ENCODE measurements around the gene RASA2.

DNA sequence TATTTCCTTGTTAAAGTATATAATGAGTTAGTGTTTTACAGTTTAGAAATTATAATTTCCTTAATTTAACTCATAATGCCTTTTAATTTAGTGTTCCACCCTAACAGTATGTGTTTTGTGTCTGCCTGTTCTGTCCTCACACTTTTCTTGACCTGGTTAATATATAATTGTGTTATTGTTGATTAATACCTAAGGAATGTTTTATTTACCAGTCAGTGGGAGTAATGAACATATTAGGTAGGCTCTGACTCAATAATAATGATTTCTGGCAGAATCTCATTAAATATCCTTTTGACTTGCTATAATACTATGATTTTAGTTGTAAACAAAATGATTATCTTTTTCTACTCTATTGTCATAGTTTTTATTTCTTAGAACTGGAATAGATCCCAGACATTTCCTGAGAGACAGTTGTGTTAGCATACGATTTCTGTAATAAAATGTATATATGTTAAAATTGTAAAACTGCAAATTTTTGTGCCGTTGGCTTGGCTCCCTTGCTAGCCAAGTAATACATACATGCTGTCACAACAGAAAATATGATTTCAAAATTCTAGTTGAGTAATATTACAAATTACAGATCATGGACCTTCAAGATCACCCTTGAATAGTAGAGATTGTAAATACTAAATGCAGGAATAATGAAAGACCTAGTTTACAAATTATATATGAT, 51.9 kb downstream of the RASA2 start:
- TF ChIP-seq, protein P1, sequence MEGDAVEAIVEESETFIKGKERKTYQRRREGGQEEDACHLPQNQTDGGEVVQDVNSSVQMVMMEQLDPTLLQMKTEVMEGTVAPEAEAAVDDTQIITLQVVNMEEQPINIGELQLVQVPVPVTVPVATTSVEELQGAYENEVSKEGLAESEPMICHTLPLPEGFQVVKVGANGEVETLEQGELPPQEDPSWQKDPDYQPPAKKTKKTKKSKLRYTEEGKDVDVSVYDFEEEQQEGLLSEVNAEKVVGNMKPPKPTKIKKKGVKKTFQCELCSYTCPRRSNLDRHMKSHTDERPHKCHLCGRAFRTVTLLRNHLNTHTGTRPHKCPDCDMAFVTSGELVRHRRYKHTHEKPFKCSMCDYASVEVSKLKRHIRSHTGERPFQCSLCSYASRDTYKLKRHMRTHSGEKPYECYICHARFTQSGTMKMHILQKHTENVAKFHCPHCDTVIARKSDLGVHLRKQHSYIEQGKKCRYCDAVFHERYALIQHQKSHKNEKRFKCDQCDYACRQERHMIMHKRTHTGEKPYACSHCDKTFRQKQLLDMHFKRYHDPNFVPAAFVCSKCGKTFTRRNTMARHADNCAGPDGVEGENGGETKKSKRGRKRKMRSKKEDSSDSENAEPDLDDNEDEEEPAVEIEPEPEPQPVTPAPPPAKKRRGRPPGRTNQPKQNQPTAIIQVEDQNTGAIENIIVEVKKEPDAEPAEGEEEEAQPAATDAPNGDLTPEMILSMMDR (conservative IDR thresholded peaks at IDR 0.05; ENCODE audit: low read depth in 2 of 2) = no peak
- TF ChIP-seq, protein P2, sequence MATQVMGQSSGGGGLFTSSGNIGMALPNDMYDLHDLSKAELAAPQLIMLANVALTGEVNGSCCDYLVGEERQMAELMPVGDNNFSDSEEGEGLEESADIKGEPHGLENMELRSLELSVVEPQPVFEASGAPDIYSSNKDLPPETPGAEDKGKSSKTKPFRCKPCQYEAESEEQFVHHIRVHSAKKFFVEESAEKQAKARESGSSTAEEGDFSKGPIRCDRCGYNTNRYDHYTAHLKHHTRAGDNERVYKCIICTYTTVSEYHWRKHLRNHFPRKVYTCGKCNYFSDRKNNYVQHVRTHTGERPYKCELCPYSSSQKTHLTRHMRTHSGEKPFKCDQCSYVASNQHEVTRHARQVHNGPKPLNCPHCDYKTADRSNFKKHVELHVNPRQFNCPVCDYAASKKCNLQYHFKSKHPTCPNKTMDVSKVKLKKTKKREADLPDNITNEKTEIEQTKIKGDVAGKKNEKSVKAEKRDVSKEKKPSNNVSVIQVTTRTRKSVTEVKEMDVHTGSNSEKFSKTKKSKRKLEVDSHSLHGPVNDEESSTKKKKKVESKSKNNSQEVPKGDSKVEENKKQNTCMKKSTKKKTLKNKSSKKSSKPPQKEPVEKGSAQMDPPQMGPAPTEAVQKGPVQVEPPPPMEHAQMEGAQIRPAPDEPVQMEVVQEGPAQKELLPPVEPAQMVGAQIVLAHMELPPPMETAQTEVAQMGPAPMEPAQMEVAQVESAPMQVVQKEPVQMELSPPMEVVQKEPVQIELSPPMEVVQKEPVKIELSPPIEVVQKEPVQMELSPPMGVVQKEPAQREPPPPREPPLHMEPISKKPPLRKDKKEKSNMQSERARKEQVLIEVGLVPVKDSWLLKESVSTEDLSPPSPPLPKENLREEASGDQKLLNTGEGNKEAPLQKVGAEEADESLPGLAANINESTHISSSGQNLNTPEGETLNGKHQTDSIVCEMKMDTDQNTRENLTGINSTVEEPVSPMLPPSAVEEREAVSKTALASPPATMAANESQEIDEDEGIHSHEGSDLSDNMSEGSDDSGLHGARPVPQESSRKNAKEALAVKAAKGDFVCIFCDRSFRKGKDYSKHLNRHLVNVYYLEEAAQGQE (IDR thresholded peaks at IDR 0.05; ENCODE audit: unreplicated experiment) = no peak
- TF ChIP-seq EZH2 (IDR thresholded peaks at IDR 0.05; ENCODE audit: low read depth, unreplicated experiment) (no peak), EZH2phosphoT487 (IDR thresholded peaks at IDR 0.05; ENCODE audit: unreplicated experiment) (no peak), POLR2AphosphoS5 (IDR thresholded peaks at IDR 0.05; ENCODE audit: low read depth) (no peak), ZNF331 (CRISPR knock-in tag; IDR thresholded peaks at IDR 0.05; ENCODE audit: low read depth) (no peak), JUNB (IDR thresholded peaks at IDR 0.05; ENCODE audit: unreplicated experiment) (no peak)
- TF ChIP-seq, protein P3, sequence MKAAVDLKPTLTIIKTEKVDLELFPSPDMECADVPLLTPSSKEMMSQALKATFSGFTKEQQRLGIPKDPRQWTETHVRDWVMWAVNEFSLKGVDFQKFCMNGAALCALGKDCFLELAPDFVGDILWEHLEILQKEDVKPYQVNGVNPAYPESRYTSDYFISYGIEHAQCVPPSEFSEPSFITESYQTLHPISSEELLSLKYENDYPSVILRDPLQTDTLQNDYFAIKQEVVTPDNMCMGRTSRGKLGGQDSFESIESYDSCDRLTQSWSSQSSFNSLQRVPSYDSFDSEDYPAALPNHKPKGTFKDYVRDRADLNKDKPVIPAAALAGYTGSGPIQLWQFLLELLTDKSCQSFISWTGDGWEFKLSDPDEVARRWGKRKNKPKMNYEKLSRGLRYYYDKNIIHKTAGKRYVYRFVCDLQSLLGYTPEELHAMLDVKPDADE (IDR thresholded peaks at IDR 0.05) = no peak
- TF ChIP-seq, protein P4, sequence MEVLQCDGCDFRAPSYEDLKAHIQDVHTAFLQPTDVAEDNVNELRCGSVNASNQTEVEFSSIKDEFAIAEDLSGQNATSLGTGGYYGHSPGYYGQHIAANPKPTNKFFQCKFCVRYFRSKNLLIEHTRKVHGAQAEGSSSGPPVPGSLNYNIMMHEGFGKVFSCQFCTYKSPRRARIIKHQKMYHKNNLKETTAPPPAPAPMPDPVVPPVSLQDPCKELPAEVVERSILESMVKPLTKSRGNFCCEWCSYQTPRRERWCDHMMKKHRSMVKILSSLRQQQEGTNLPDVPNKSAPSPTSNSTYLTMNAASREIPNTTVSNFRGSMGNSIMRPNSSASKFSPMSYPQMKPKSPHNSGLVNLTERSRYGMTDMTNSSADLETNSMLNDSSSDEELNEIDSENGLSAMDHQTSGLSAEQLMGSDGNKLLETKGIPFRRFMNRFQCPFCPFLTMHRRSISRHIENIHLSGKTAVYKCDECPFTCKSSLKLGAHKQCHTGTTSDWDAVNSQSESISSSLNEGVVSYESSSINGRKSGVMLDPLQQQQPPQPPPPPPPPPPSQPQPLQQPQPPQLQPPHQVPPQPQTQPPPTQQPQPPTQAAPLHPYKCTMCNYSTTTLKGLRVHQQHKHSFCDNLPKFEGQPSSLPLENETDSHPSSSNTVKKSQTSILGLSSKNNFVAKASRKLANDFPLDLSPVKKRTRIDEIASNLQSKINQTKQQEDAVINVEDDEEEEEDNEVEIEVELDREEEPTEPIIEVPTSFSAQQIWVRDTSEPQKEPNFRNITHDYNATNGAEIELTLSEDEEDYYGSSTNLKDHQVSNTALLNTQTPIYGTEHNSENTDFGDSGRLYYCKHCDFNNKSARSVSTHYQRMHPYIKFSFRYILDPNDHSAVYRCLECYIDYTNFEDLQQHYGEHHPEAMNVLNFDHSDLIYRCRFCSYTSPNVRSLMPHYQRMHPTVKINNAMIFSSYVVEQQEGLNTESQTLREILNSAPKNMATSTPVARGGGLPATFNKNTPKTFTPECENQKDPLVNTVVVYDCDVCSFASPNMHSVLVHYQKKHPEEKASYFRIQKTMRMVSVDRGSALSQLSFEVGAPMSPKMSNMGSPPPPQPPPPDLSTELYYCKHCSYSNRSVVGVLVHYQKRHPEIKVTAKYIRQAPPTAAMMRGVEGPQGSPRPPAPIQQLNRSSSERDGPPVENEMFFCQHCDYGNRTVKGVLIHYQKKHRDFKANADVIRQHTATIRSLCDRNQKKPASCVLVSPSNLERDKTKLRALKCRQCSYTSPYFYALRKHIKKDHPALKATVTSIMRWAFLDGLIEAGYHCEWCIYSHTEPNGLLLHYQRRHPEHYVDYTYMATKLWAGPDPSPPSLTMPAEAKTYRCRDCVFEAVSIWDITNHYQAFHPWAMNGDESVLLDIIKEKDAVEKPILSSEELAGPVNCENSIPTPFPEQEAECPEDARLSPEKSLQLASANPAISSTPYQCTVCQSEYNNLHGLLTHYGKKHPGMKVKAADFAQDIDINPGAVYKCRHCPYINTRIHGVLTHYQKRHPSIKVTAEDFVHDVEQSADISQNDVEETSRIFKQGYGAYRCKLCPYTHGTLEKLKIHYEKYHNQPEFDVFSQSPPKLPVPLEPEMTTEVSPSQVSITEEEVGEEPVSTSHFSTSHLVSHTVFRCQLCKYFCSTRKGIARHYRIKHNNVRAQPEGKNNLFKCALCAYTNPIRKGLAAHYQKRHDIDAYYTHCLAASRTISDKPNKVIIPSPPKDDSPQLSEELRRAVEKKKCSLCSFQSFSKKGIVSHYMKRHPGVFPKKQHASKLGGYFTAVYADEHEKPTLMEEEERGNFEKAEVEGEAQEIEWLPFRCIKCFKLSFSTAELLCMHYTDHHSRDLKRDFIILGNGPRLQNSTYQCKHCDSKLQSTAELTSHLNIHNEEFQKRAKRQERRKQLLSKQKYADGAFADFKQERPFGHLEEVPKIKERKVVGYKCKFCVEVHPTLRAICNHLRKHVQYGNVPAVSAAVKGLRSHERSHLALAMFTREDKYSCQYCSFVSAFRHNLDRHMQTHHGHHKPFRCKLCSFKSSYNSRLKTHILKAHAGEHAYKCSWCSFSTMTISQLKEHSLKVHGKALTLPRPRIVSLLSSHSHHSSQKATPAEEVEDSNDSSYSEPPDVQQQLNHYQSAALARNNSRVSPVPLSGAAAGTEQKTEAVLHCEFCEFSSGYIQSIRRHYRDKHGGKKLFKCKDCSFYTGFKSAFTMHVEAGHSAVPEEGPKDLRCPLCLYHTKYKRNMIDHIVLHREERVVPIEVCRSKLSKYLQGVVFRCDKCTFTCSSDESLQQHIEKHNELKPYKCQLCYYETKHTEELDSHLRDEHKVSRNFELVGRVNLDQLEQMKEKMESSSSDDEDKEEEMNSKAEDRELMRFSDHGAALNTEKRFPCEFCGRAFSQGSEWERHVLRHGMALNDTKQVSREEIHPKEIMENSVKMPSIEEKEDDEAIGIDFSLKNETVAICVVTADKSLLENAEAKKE (CRISPR knock-in tag; IDR thresholded peaks at IDR 0.05) = no peak

Measured in GM23338 (cell line).